A549 (cell line): Measurements from ENCODE around the gene OVOL1. TPM values are rescaled to one million over a fixed set of nuclear protein-coding genes. Genes with fewer than 3 reads are reported as not detected.
A peak's percentile ranks its signal among the peaks of the same experiment; 100 is the strongest.

Experiments
- ATAC-seq, 2 experiments: fragments of 200-7000 bp in 1 of 2; fragments of >200 bp in 1 of 2; cut with Nextera tagmentation in 1 of 2; cut with Tn5 transposase in 1 of 2; 3 replicates each; pipeline versions ENCODE4 v1.8.0 to v1.9.1; 2018 to 2020; ENCODE audit warnings: mild to moderate bottlenecking in 1 of 2, moderate library complexity in 1 of 2
- CTCF ChIA-PET: fragments of 300-600 bp; sonication (Branson Sonifier 250); formaldehyde crosslinking; extraction: SDS; loops from one replicate; lab custom pipeline; 2021; ENCODE audit warnings: antibody characterized with exemption, inconsistent platforms; lab: Yijun Ruan, JAX
- POLR2A ChIA-PET: fragments of 350-600 bp; formaldehyde crosslinking; extraction: SDS; loops from one replicate; lab custom pipeline; 2021; ENCODE audit warnings: antibody characterized with exemption, inconsistent platforms; lab: Yijun Ruan, JAX
- DNase-seq, 2 experiments: peaks; one replicate each; pipeline versions ENCODE4 v3.0.0 to v3.0.0-alpha.2; 2011 to 2016; ENCODE audit warnings: low read depth in 1 of 2, low spot score in 1 of 2
- FAIRE-seq: peaks from 2 replicates; lab custom pipeline; 2011; peaks lifted over from hg19 to GRCh38; lab: Jason Lieb, UNC
- H3K27ac ChIP-seq, 2 experiments: fragments of >200 bp; sonication (Bioruptor Twin); formaldehyde crosslinking; 3 replicates each; pipeline ENCODE4 v1.5.1; 2016 to 2017
- H3K4me1 ChIP-seq: fragments of >200 bp; sonication (Bioruptor Twin); formaldehyde crosslinking; 3 replicates; pipeline ENCODE4 v1.6.1; 2016
- H3K4me2 ChIP-seq: fragments of >200 bp; sonication (Bioruptor Twin); formaldehyde crosslinking; 3 replicates; pipeline ENCODE4 v1.6.1; 2016
- H3K4me3 ChIP-seq: fragments of >200 bp; sonication (Bioruptor Twin); formaldehyde crosslinking; 3 replicates; pipeline ENCODE4 v1.5.1; 2016
- H3K9me3 ChIP-seq: fragments of >200 bp; sonication (Bioruptor Twin); formaldehyde crosslinking; 3 replicates; pipeline ENCODE4 v1.6.1; 2016
- BHLHE40 ChIP-seq: IDR thresholded peaks from 2 replicates; pipeline ENCODE4 v1.6.1; 2012; ENCODE audit warnings: low read depth, low read length, inconsistent platforms
- CHD2 ChIP-seq: fragments of 150-350 bp; IDR thresholded peaks from 2 replicates; pipeline ENCODE4 v1.6.1; 2014; ENCODE audit warnings: low read length; ENCODE audit not compliant: partially characterized antibody
- GATA3 ChIP-seq: IDR thresholded peaks from 2 replicates; pipeline ENCODE4 v1.6.1; 2012; ENCODE audit warnings: borderline replicate concordance
- HDAC2 ChIP-seq: fragments of 200-600 bp; sonication (generic); IDR thresholded peaks from 2 replicates; pipeline ENCODE4 v1.6.1; 2016
- HOXA7 ChIP-seq: fragments of 250-450 bp; sonication (Bioruptor Pico); IDR thresholded peaks from 2 replicates; pipeline ENCODE4 v1.5.0; 2020; ENCODE audit warnings: mild to moderate bottlenecking, moderate library complexity
- KDM1A ChIP-seq: fragments of 200-600 bp; sonication (generic); IDR thresholded peaks from 2 replicates; pipeline ENCODE4 v1.6.1; 2016; ENCODE audit warnings: low read depth, mild to moderate bottlenecking
- NPAS2 ChIP-seq: fragments of 250-450 bp; sonication (Bioruptor Pico); IDR thresholded peaks from 2 replicates; pipeline ENCODE4 v1.8.0; 2022; ENCODE audit warnings: mild to moderate bottlenecking, moderate library complexity, borderline replicate concordance
- PHF8 ChIP-seq: fragments of 200-600 bp; sonication (generic); IDR thresholded peaks from 2 replicates; pipeline ENCODE4 v1.6.1; 2016; ENCODE audit warnings: low read depth, mild to moderate bottlenecking, antibody characterized with exemption, moderate library complexity, borderline replicate concordance
- POLR2A ChIP-seq: IDR thresholded peaks from 2 replicates; pipeline ENCODE4 v1.6.1; 2012; ENCODE audit warnings: mild to moderate bottlenecking, low read length
- RAD21 ChIP-seq, 2 experiments: fragments of >200 bp in 1 of 2; sonication (Bioruptor Twin) in 1 of 2; formaldehyde crosslinking in 1 of 2; IDR thresholded peaks in 1 of 2; conservative IDR thresholded peaks in 1 of 2; 2 replicates in 1 of 2; 3 replicates in 1 of 2; pipeline ENCODE4 v1.6.1; 2012 to 2018; ENCODE audit warnings: inconsistent platforms in 1 of 2
- RCOR1 ChIP-seq: fragments of 150-350 bp; IDR thresholded peaks from 2 replicates; pipeline ENCODE4 v1.6.1; 2014; ENCODE audit warnings: antibody characterized with exemption, low read length, low read depth
- TP53 ChIP-seq: fragments of 250-450 bp; sonication (Bioruptor Pico); IDR thresholded peaks from 2 replicates; pipeline ENCODE4 v1.5.0; 2021; ENCODE audit warnings: mild to moderate bottlenecking, moderate library complexity
- ZC3H11A ChIP-seq: fragments of 450-650 bp; IDR thresholded peaks from 2 replicates; pipeline ENCODE4 v1.6.1; 2014; ENCODE audit warnings: antibody characterized with exemption, mild to moderate bottlenecking
- ZFP36 ChIP-seq: fragments of 450-650 bp; IDR thresholded peaks from 2 replicates; pipeline ENCODE4 v1.6.1; 2014; ENCODE audit warnings: borderline replicate concordance; ENCODE audit not compliant: partially characterized antibody
- ZSCAN20 ChIP-seq: fragments of 250-450 bp; sonication (Bioruptor Pico); IDR thresholded peaks from 2 replicates; pipeline ENCODE4 v1.8.0; 2022; ENCODE audit warnings: mild to moderate bottlenecking, moderate library complexity
- WGBS: methylation state at CpG from one replicate; pipeline ENCODE4 v1.1.6; 2017; ENCODE audit errors: missing lambda C conversion rate; 5-methylcytosine and 5-hydroxymethylcytosine counted together
- polyA plus RNA-seq, 4 experiments: library from polyadenylated mRNA; depleted of rRNA in 3 of 4; stranded (reverse); fragments of >200 nt; fragmentation: RNase III in 1 of 4; extraction: RNeasy Plus Mini Kit Qiagen cat#74134 plus additional on column Dnase treatment in 1 of 4; gene quantifications; 2 replicates in 3 of 4; 3 replicates in 1 of 4; pipeline ENCODE4 v1.2.3, GENCODE V29; 2011 to 2017
- TF ChIP-seq, protein P1 (sequence below): fragments of >200 bp; sonication (Bioruptor Twin); formaldehyde crosslinking; IDR thresholded peaks from 3 replicates; pipeline ENCODE4 v1.6.1; 2016
- TF ChIP-seq, protein P2 (sequence below): fragments of 450-650 bp; IDR thresholded peaks from 2 replicates; pipeline ENCODE4 v1.6.1; 2014; ENCODE audit warnings: antibody characterized with exemption
- TF ChIP-seq, protein P3 (sequence below): fragments of >200 bp; sonication (Bioruptor Twin); formaldehyde crosslinking; IDR thresholded peaks from 2 replicates; pipeline ENCODE4 v1.6.1; 2016
- TF ChIP-seq, protein P4 (sequence below): IDR thresholded peaks from 2 replicates; pipeline ENCODE4 v1.6.1; 2012

OVOL1 gene
- polyA plus RNA-seq, 2 of the 4 experiments (the other 2 are of a cell fraction), result not detected

DNA sequence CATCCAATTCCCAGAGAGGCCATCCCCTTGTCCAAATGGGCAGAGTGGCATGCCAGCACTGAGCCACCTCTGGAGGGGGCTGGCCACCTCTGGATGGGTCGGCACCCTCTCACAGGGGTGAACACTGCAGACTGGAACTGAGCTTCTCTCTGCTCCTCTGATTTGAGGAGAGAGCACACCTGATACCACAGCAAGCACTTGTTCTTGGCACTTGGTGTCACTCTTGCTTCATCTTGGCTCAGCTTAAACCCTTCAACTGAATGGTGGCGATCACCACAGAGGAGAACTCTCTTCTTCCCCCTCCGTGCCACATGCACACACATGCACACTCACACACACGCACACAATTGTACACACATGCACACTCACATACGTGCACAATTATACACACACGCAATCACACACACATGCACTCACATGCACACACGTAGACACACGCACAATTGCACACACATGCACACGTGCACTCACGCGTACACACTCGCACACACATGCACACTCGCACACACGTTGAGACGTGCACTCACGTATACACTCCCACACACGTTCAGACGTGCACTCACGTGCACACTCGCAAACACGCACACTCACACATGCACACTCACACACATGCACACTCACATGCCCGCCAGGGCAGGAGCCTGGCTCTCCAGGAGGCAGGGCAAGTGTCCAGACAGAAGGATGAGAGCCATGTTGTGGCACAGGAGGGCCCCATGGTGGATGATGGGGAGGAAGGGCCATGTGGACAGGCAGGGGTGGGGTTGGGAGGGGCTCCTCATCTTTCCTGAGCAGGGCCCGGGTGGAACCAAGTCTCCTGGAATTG, 23.4 kb downstream of the OVOL1 start:
- DNase-seq (peak in 1 of 2 experiments; percentile 32), FAIRE-seq (no peak), ATAC-seq (peak; percentile 54 to 68; a peak in 3 of 6 replicates)
- TF ChIP-seq TP53 (CRISPR knock-in tag) (no peak), RAD21 (conservative IDR thresholded peaks at IDR 0.05 in 1 of 2, IDR thresholded peaks at IDR 0.05 in 1 of 2) (peak in 1 of 2 experiments; percentile 25; a peak in 2 of 5 replicates), KDM1A (no peak), CHD2 (no peak), HOXA7 (no peak), ZFP36 (no peak), RCOR1 (no peak), ZC3H11A (no peak), BHLHE40 (no peak), HDAC2 (no peak), POLR2A (0 out of 2 replicates have a peak, but pooled peaks have one; percentile 4), ZSCAN20 (CRISPR knock-in tag) (no peak)
- TF ChIP-seq, protein P1, sequence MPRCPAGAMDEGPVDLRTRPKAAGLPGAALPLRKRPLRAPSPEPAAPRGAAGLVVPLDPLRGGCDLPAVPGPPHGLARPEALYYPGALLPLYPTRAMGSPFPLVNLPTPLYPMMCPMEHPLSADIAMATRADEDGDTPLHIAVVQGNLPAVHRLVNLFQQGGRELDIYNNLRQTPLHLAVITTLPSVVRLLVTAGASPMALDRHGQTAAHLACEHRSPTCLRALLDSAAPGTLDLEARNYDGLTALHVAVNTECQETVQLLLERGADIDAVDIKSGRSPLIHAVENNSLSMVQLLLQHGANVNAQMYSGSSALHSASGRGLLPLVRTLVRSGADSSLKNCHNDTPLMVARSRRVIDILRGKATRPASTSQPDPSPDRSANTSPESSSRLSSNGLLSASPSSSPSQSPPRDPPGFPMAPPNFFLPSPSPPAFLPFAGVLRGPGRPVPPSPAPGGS, result no peak
- TF ChIP-seq, protein P2, sequence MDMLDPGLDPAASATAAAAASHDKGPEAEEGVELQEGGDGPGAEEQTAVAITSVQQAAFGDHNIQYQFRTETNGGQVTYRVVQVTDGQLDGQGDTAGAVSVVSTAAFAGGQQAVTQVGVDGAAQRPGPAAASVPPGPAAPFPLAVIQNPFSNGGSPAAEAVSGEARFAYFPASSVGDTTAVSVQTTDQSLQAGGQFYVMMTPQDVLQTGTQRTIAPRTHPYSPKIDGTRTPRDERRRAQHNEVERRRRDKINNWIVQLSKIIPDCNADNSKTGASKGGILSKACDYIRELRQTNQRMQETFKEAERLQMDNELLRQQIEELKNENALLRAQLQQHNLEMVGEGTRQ, result no peak
- TF ChIP-seq, protein P3, sequence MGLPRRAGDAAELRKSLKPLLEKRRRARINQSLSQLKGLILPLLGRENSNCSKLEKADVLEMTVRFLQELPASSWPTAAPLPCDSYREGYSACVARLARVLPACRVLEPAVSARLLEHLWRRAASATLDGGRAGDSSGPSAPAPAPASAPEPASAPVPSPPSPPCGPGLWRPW, result no peak
- POLR2A ChIA-PET, result interaction anchor here (0.7 kb wide), 1 partner anchor 89 kb away, joined by 3 read pairs; no protein-coding TSS in a partner anchor
- WGBS, result 71% methylated on average over 23 of the region's 23 CpGs
- no peaks in the 10 kb centered on the region for H3K4me1 ChIP-seq
- CTCF ChIA-PET, result interaction anchor here (0.6 to 9.9 kb wide), 10 partner anchors 8 to 185 kb away, joined by 3 to 132 read pairs (median 5); partner anchors contain the start of genes AP5B1 and KAT5
- no peak overlapping the region for H3K4me3 ChIP-seq
- H3K9me3 ChIP-seq, result no peaks in the 10 kb centered on the region
- no peak overlapping the region for H3K27ac ChIP-seq
- no peak overlapping the region for H3K4me2 ChIP-seq

DNA sequence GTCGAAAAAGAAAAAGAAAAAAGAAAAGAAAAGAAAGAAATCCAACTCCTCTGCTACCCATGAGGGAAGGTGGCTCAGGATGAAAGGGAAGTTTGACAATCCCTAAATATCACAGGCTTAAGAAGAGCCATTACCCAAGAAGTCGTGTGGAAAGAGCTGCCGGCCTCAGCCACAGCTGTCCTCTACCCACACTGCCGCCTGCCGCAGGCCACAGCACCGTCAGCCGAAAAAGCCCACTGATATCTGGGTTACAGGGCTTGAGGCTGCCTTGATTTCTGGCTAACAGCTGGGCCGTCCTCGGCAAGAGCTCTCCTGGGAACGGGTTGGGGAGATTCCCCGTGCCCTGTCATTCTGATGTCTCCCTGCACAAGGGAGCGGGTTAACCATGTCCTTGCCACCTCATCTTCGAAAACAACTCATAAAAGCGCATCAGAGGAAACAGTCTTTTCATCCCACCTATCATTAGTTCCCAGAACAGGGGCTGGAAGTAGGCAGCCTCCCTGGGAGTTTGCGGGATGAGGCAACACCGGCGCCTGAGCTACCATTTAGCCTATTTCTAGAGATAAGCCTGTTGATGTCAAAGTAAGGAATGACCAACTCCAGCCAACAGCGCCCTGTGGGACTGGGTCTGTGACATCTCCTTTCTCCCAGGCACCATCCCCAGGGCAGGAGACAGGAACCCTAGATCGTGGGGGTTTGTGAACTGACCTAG, 25.1 kb downstream of the OVOL1 start:
- no peak for DNase-seq
- H3K27ac ChIP-seq, result no peak overlapping the region
- TF ChIP-seq, protein P1, result no peak
- no peak for TF ChIP-seq PHF8
- TF ChIP-seq NPAS2, result no peak
- TF ChIP-seq, protein P4, sequence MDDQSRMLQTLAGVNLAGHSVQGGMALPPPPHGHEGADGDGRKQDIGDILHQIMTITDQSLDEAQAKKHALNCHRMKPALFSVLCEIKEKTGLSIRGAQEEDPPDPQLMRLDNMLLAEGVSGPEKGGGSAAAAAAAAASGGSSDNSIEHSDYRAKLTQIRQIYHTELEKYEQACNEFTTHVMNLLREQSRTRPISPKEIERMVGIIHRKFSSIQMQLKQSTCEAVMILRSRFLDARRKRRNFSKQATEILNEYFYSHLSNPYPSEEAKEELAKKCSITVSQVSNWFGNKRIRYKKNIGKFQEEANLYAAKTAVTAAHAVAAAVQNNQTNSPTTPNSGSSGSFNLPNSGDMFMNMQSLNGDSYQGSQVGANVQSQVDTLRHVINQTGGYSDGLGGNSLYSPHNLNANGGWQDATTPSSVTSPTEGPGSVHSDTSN, result no peak
- no peak for TF ChIP-seq GATA3
- TF ChIP-seq, all 56 proteins: peak for 0
- Histone ChIP-seq H3K4me1 (peaks cover 1% of the 10 kb centered on the region; the same call in 1 of the 3 replicates), H3K4me3 (no peak overlapping the region), H3K4me2 (no peak overlapping the region), H3K9me3 (no peaks in the 10 kb centered on the region)
- 71% methylated on average over 19 of the region's 19 CpGs for WGBS
- ChIA-PET POLR2A (interaction anchor here (0.5 kb wide), 1 partner anchor 76 kb away, joined by 4 read pairs; the partner anchor contains the start of gene FIBP), CTCF (interaction anchor here (0.7 to 14.1 kb wide), 5 partner anchors 27 to 101 kb away, joined by 3 to 222 read pairs (median 3); partner anchors contain the start of genes AP5B1 and KAT5)
- ATAC-seq (no peak), FAIRE-seq (no peak)
